Adrenal gland (tissue), 12 donors: ENCODE results near the gene LIG1. TPM values are rescaled to one million over a fixed set of nuclear protein-coding genes. Genes with fewer than 3 reads are reported as not detected.

Experiments
- DNase-seq, 7 donors: peaks; one replicate each; pipeline ENCODE4 v3.0.0-alpha.2; 2019 to 2020
- H3K27ac ChIP-seq, 5 donors: fragments of 200-600 bp; sonication (generic) in 4 of 5; 1 replicate in 3 of 5; 2 replicates in 2 of 5; pipeline versions ENCODE4 v1.5.1 to v1.8.0; 2016 to 2020; ENCODE audit warnings: mild to moderate bottlenecking in 1 of 5
- H3K27me3 ChIP-seq: fragments of 200-600 bp; 2 replicates; pipeline ENCODE4 v1.8.0; 2021
- H3K36me3 ChIP-seq, 2 donors: fragments of 200-600 bp; replicated peaks in 1 of 2; 1 replicate in 1 of 2; 2 replicates in 1 of 2; pipeline versions ENCODE4 v1.5.1 to v1.8.0; 2018 to 2022
- H3K4me1 ChIP-seq, 2 donors: fragments of 200-600 bp; replicated peaks in 1 of 2; 1 replicate in 1 of 2; 2 replicates in 1 of 2; pipeline versions ENCODE4 v1.5.1 to v1.8.0; 2018 to 2021
- H3K4me3 ChIP-seq, 4 donors: fragments of 200-600 bp; sonication (generic) in 3 of 4; one replicate each; pipeline ENCODE4 v1.5.1; 2016 to 2018
- H3K9me3 ChIP-seq, 3 donors: fragments of 200-600 bp; sonication (generic) in 1 of 3; replicated peaks in 1 of 3; 1 replicate in 2 of 3; 2 replicates in 1 of 3; pipeline versions ENCODE4 v1.5.1 to v1.8.0; 2016 to 2021
- CTCF ChIP-seq, 6 experiments: fragments of 450-650 bp in 4 of 6; fragments of 200-600 bp in 2 of 6; sonication (generic) in 1 of 6; IDR thresholded peaks; 1 replicate in 5 of 6; 2 replicates in 1 of 6; pipeline versions ENCODE4 v1.5.1 to v1.8.0; 2016 to 2021; ENCODE audit warnings: antibody characterized with exemption in 6 of 6, mild to moderate bottlenecking in 2 of 6, moderate library complexity in 1 of 6
- POLR2A ChIP-seq, 2 donors: fragments of 450-650 bp; IDR thresholded peaks; one replicate each; pipeline ENCODE4 v1.6.1; 2017; ENCODE audit warnings: antibody characterized with exemption in 2 of 2, mild to moderate bottlenecking in 2 of 2, moderate library complexity in 1 of 2
- WGBS, 4 donors: extraction: QIAGEN DNeasy Blood & Tissue Kit in 2 of 4; methylation state at CpG; one replicate each; pipeline versions ENCODE4 v1.1.5 to v1.1.7; 2013 to 2017; 5-methylcytosine and 5-hydroxymethylcytosine counted together
- intact Hi-C, 2 donors: fragments of 100-400 bp; cut with DNase I; formaldehyde crosslinking; loops; one replicate each; pipeline versions ENCODE4 v1.14.1 to v1.15.0; 2022 to 2023
- polyA plus RNA-seq, 3 donors: library from polyadenylated mRNA; stranded (reverse); fragments of 200-250 nt in 2 of 3; fragments of 350-450 nt in 1 of 3; fragmentation: Illumina TruSeq in 1 of 3; extraction: RNeasy Lipid Tissue Mini Kit (QIAGEN cat#74804) in 1 of 3; gene quantifications; one replicate each; pipeline ENCODE4 v1.2.3, GENCODE V29; 2013 to 2014
- total RNA-seq, 9 donors: library from RNA; depleted of rRNA in 4 of 9; stranded (reverse); fragments of >200 nt in 4 of 9; fragments of 120-200 nt in 1 of 9; fragmentation: NEBNext Ultra II Directional in 1 of 9; extraction: Animal tissue kit (Norgen Biotek cat#: 25700) in 1 of 9; gene quantifications; one replicate each; pipeline versions ENCODE4 v1.1.0 to v1.2.4, GENCODE V29; 2013 to 2023
- donor health status: healthy with polysubstance abuse.
- donor health status: Bipolar disorder and iron deficiency.
- donor health status: DM: yes; HTN: yes; CAD: no.
- donor health status: DM: no; HTN: no; CAD: no.
- donor health status: DM: no; HTN: no; CAD: no.
- donor health status: DM: yes; HTN: yes; CAD: no.

LIG1 gene
- total and polyA plus RNA-seq, 12 donors: 7.5 to 79.6 (median 15.7) TPM

GRCh38 chr19:48110350-48110966 lies 59.7 kb downstream of the LIG1 start, which contains the start of gene PLA2G4C:
Gene PLA2G4C (minus strand): TSS chr19:48110817. CDS start chr19:48106529, 4,288 bp downstream.
- DNase-seq: peak; percentile 91 to 97 (median 94)
- intact Hi-C loops: no loop called here
- peaks cover 6 to 21% of the 10 kb centered on the region in 2 donors for H3K4me1 ChIP-seq
- H3K4me3 ChIP-seq: peak within 1 kb of the TSS in 2 of 4 donors; percentile 33 to 47
- TF ChIP-seq POLR2A (IDR thresholded peaks at IDR 0.05) (peak; percentile 84 to 93), CTCF (IDR thresholded peaks at IDR 0.05) (peak in 1 of 6 experiments; percentile 12)
- H3K36me3 ChIP-seq: no peaks in the 10 kb centered on the region
- H3K27me3 ChIP-seq: no peaks in the 10 kb centered on the region
- whole genome bisulfite sequencing, 4 donors: 0 to 2% (median 0%) methylated on average over 20 to 27 of the region's 27 CpGs
- no peaks in the 10 kb centered on the region for H3K9me3 ChIP-seq
- H3K27ac ChIP-seq: peak within 1 kb of the TSS; percentile 86 to 99 (median 93)

GRCh38 chr19:48108997-48109782 lies 61.0 kb downstream of the LIG1 start:
- Histone ChIP-seq H3K27ac (peak overlapping the region in 2 of 5 donors; percentile 79 to 99), H3K27me3 (no peaks in the 10 kb centered on the region), H3K36me3 (peaks cover 0 to 5% of the 10 kb centered on the region in 2 donors), H3K4me1 (peaks cover 6 to 21% of the 10 kb centered on the region in 2 donors), H3K9me3 (no peaks in the 10 kb centered on the region), H3K4me3 (peak overlapping the region in 1 of 4 donors; percentile 47)
- WGBS, 4 donors: 81 to 88% (median 84%) methylated on average over 15 of the region's 15 CpGs
- TF ChIP-seq CTCF (IDR thresholded peaks at IDR 0.05) (no peak), POLR2A (IDR thresholded peaks at IDR 0.05) (no peak)
- intact Hi-C loops: loop anchor here in 1 of 2 donors (10.0 kb wide), 1 partner anchor 156 kb away; no protein-coding TSS in a partner anchor
- DNase-seq: no peak

- intact Hi-C loops: loop anchor here in 1 of 2 donors (10.0 kb wide), 1 partner anchor 161 kb away; no protein-coding TSS in a partner anchor
- H3K27ac ChIP-seq: no peak overlapping the region
- H3K36me3 ChIP-seq: peaks cover 0 to 19% of the 10 kb centered on the region in 2 donors
- H3K4me3 ChIP-seq: no peak overlapping the region
- H3K9me3 ChIP-seq: no peaks in the 10 kb centered on the region
- no peak for DNase-seq
- TF ChIP-seq POLR2A (IDR thresholded peaks at IDR 0.05): no peak
- TF ChIP-seq CTCF (IDR thresholded peaks at IDR 0.05): no peak
- H3K27me3 ChIP-seq: no peaks in the 10 kb centered on the region
- H3K4me1 ChIP-seq: peaks cover 0 to 11% of the 10 kb centered on the region in 2 donors
- 89 to 100% (median 99%) methylated on average over 4 to 5 of the region's 5 CpGs for WGBS, 4 donors
Measured at GRCh38 chr19:48103922-48104321, 66.2 kb downstream of the LIG1 start.
